Tibial nerve (tissue), 4 donors: ENCODE results near the gene NUCB2.

Experiments
- CTCF ChIP-seq, 5 experiments: fragments of 200-600 bp in 3 of 5; fragments of 450-650 bp in 2 of 5; sonication (generic) in 3 of 5; IDR thresholded peaks; one replicate each; pipeline ENCODE4 v1.5.1; 2016 to 2019; ENCODE audit warnings: antibody characterized with exemption in 5 of 5, mild to moderate bottlenecking in 3 of 5, moderate library complexity in 2 of 5
- EP300 ChIP-seq, 2 donors: sonication (generic); formaldehyde crosslinking; IDR thresholded peaks; one replicate each; pipeline ENCODE4 v1.6.1; 2017; ENCODE audit warnings: antibody characterized with exemption in 2 of 2, mild to moderate bottlenecking in 1 of 2

GRCh38 chr11:17293311-17293710, 16.8 kb downstream of the NUCB2 start:
- no peak for TF ChIP-seq CTCF (IDR thresholded peaks at IDR 0.05)
- TF ChIP-seq EP300 (IDR thresholded peaks at IDR 0.05): no peak
